Measurements from ENCODE around the gene RNF157. TPM values are rescaled to one million over a fixed set of nuclear protein-coding genes. Genes with fewer than 3 reads are reported as not detected.
A peak's percentile ranks its signal among the peaks of the same experiment; 100 is the strongest.

The RNF157 gene
- total RNA-seq, 2 experiments from 2014 or later, result 25.4 to 28.0 TPM

DNA sequence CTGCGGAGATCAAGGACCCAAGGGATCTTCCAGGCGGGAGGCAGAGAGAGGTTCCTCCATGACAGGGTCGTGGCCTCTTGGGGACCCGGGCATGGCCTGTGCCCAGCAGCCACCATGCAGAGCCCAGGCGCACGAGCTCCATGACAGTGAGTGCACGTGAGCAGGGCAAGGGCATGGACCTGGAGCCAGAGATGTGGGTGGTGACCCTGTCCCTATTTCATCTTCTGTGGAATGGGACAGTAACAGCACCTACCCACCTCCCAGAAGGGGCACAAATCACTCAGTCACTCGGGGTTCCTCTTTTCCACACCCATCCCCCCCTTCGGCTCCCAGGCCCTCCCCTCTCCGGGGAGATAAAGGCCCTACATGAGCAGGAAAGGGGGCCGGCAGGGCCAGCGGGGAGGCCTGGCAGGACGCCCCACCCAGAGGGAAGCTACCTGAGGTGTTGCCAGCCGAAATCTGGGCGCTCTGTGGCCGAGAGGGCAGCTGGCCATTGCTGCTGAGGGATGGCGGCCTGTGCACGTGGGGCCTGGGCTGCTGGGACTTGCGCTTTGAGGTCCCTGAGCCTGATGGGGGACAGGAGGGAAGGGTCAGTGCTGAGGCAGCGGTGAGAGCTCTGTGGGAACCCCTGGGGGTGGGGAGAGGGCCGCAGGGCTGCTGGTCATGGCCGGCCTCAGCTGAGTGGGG, 35.2 kb upstream of the RNF157 start:
- Mint-ChIP-seq H3K4me1 (ENCODE audit: low read depth) (peaks cover 38% of the 10 kb centered on the region), H3K4me3 (no peak overlapping the region)

DNA sequence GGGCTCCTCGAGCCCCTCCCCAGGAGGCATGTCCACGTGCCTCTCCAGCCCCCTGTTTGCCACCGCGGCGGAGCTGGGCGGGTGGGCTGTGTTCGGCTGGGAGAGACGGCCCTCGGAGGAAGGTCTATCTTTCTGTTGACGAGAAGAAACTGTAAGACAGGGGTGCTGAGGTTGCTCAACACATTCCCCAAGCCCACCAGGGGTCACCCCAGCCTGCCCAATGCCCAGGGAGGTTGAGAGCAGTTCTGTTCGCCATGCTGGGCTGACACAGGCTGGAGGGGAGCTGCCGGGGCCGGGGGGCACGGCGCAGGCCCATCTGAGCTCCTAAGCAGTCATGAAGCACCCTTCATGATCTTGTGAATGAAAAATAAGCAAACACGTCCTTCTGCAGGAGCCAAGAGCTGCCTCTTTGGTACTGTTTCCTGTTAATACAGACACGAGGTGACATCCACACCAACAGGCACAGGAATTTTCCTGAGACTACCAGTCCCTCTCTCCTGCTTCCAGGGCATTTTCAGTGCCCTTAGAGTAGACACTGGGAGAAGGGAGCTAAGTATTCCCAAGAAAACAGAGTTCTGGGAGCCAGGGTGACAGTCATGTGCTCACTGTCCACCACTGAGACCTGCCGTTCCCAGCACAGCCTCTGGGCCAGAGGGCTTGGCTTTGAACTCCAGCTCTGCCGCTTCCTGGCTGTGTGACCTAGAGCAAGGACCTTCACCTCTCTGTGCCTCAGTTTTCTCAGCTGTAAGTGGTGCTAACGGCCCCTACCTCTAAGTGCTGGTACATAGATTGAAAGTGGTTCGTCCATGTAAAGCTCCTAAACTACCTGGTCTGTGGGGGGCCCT, 34.0 kb upstream of the RNF157 start:
- ChIA-PET POLR2A (interaction anchor here (0.6 to 12.3 kb wide), 10 partner anchors 11 to 209 kb away, joined by 3 to 298 read pairs (median 4); partner anchors contain the start of genes SRP68 and UBALD2), CTCF (interaction anchor here (0.7 to 5.0 kb wide), 6 partner anchors 11 to 260 kb away, joined by 3 to 38 read pairs (median 8); no protein-coding TSS in a partner anchor)
- Mint-ChIP-seq H3K27me3 (no peaks in the 10 kb centered on the region), H3K4me1 (ENCODE audit: low read depth) (peaks cover 42% of the 10 kb centered on the region), H3K36me3 (peaks cover 22% of the 10 kb centered on the region), H3K4me3 (no peak overlapping the region), H3K9me3 (no peaks in the 10 kb centered on the region), H3K27ac (peak overlapping the region; percentile 33)
- DNase-seq, result peak; percentile 19
- intact Hi-C loops (cut with micrococcal nuclease), result loop anchor here (5.0 to 10.0 kb wide), 2 partner anchors 202 to 370 kb away; partner anchors contain the start of genes GALR2, MRPL38 and SRP68

More for the DNA sequence above, 35.2 kb upstream of the RNF157 start:
- ChIA-PET CTCF (interaction anchor here (0.6 to 5.0 kb wide), 6 partner anchors 20 to 155 kb away, joined by 3 to 38 read pairs (median 4); no protein-coding TSS in a partner anchor), POLR2A (interaction anchor here (0.7 to 12.3 kb wide), 6 partner anchors 12 to 203 kb away, joined by 3 to 298 read pairs (median 5); partner anchors contain the start of genes SRP68 and UBALD2)
- intact Hi-C loops (cut with micrococcal nuclease), result loop anchor here (10.0 kb wide), 1 partner anchor 371 kb away; the partner anchor contains the start of gene MRPL38
- Mint-ChIP-seq H3K27me3 (no peaks in the 10 kb centered on the region), H3K27ac (no peak overlapping the region), H3K9me3 (no peaks in the 10 kb centered on the region), H3K36me3 (peaks cover 14% of the 10 kb centered on the region)
- DNase-seq, result no peak

DNA sequence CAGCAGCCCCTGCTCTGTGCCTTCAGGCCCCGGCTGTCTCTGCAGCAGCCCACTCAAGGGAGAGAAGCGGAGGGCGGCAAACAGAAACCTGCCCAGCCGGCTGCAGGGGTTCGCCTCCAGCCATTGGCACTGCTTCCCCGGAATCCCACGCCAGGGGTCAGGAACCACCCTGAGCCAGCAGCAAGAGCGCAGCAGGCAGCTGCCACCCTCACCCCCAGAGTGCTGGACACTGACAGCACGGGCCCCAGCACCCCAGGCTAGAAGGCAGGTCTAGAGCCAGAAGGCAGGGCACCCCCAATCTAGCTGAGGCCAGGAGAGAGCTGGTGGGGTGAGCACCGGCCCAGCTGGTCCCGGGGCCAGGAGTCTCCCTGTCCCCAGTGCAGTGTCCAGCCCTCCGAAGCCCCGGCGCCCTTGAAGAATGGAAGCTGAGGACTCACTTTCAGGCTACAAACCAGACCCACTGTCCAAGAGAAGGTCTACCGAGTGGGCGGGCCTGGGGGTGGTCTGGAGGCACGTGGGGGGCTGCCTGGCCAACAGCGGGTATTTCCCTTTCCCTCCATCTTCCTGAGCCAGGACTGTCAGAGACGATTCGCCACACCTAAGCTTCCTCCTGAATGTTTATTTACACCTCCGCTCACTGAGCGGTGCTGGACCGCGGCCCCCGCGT, 33.3 kb upstream of the RNF157 start:
- peaks cover 46% of the 10 kb centered on the region for H3K4me1 Mint-ChIP-seq (ENCODE audit: low read depth)
- DNase-seq, result peak; percentile 17
- H3K4me3 Mint-ChIP-seq, result no peak overlapping the region
- intact Hi-C loops (cut with micrococcal nuclease), result loop anchor here (5.0 to 10.0 kb wide), 2 partner anchors 201 to 369 kb away; partner anchors contain the start of genes GALR2, MRPL38 and SRP68
- ChIA-PET POLR2A (interaction anchor here (1.0 to 12.3 kb wide), 12 partner anchors 10 to 169 kb away, joined by 3 to 298 read pairs (median 5); partner anchors contain the start of genes EXOC7, FOXJ1 and UBALD2), CTCF (interaction anchor here (0.7 to 5.0 kb wide), 5 partner anchors 10 to 153 kb away, joined by 3 to 38 read pairs (median 6); no protein-coding TSS in a partner anchor)
- H3K9me3 Mint-ChIP-seq, result no peaks in the 10 kb centered on the region
- H3K27ac Mint-ChIP-seq, result peak overlapping the region; percentile 98
- H3K36me3 Mint-ChIP-seq, result peaks cover 29% of the 10 kb centered on the region
- H3K27me3 Mint-ChIP-seq, result no peaks in the 10 kb centered on the region

DNA sequence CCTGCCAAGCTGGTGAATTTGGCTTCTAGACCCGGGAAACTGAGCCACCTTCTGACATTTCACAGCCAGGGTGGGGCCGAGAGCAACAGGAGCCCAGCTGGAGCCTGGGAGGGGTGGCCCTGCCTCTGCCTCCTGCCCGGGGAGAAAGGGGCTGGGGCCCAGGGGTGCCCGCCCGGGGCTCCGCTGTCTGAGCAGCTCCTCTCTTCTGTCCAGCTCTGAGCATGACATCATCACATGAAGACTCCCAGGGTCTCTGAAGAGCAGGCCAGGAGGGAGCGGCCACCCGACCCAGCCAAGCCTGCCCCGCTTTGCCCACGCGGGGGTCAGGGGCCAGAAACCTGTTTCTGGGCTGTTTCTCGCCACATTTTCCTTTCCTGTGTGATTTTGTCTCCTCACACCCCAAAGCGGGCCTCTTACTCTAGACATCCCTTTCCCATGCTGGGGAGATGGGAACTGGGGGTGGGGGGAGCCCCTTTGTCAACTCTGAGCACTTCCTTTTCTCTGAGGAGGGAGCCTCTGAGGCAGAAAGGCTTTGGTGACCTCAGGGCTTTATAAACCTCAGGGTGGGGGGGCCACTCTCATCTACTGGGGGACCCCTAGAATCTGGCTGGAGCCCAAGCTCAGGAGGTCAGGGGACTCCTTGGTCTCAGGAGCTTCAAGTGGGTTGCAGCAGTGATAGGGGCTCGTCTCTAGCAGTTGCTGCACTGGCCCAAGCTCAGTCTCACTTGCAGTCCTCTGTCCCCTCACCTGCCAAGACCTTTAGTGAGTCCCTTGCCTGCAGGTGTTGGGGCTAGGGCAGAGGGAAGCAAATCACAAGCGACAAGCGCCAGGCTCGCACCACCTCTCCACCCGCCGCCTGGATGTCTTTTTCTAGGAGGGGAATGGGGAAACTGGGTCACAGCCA, 32.5 kb upstream of the RNF157 start:
- DNase-seq, result peak; percentile 86
- Mint-ChIP-seq H3K4me3 (peak overlapping the region; percentile 85), H3K27me3 (no peaks in the 10 kb centered on the region), H3K4me1 (ENCODE audit: low read depth) (peaks cover 51% of the 10 kb centered on the region), H3K36me3 (peaks cover 37% of the 10 kb centered on the region), H3K9me3 (no peaks in the 10 kb centered on the region), H3K27ac (peak overlapping the region; percentile 98)
- intact Hi-C loops (cut with micrococcal nuclease), result loop anchor here (1.0 to 10.0 kb wide), 4 partner anchors 8 to 368 kb away; partner anchors contain the start of genes GALR2, MRPL38 and SRP68
- CTCF ChIA-PET, result interaction anchor here (0.6 to 5.0 kb wide), 8 partner anchors 9 to 201 kb away, joined by 3 to 38 read pairs (median 7); no protein-coding TSS in a partner anchor
- POLR2A ChIA-PET, result interaction anchor here (0.6 to 12.3 kb wide), 19 partner anchors 9 to 201 kb away, joined by 3 to 298 read pairs (median 6); partner anchors contain the start of genes EXOC7, FOXJ1, RNF157 and SRP68

DNA sequence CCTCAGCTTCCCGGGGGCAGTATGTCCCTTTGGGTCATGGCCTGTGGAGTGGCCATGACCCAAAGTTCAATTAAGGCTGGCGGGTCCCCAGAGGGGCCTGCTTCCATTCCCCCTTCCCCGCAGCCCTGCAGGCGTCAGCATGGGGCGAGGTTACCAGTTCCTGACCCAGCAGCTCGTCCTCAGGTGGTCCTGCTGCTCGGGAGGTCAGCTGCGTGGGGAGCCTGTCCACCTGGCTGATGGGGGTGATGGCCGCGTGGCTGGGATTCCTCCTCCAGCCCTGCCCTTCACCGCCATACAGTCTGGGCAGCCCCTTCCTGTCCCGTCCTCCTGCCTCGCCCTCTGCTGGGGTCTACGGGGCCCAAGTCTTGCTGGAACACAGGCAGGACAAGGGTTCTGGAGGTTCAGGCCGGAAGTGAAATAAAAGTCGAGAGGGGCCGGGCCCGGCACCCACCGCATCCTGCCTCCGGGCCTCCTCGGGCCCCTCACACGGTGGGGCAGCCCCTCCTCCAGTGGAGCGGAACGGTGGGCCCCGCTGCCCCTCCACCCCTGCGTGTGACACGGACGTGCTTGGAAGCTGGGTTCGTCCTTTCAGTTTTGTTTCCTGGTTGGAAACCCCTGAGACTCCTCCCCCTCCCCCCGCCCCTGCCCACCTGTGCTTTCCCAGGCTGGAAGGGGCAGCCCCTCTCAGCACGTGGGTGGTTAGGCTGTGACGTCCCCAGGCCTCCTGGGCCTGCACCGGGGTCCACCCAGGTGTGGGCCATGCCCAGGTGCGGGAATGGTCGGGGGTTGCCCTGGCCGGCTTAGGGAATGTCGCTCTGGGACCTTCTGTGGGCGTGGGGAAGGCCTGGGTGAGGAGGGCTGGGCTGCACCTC, 31.6 kb upstream of the RNF157 start:
- peaks cover 51% of the 10 kb centered on the region for H3K4me1 Mint-ChIP-seq (ENCODE audit: low read depth)
- ChIA-PET CTCF (interaction anchor here (0.8 to 5.0 kb wide), 8 partner anchors 8 to 151 kb away, joined by 3 to 38 read pairs (median 7); no protein-coding TSS in a partner anchor), POLR2A (interaction anchor here (0.6 to 12.3 kb wide), 21 partner anchors 8 to 200 kb away, joined by 3 to 298 read pairs (median 6); partner anchors contain the start of genes EXOC7, FOXJ1, RNF157 and SRP68)
- DNase-seq, result peak; percentile 94
- no peaks in the 10 kb centered on the region for H3K9me3 Mint-ChIP-seq
- H3K27ac Mint-ChIP-seq, result peak overlapping the region; percentile 98
- intact Hi-C loops (cut with micrococcal nuclease), result loop anchor here (1.0 to 10.0 kb wide), 4 partner anchors 8 to 367 kb away; partner anchors contain the start of genes GALR2, MRPL38 and SRP68
- H3K36me3 Mint-ChIP-seq, result peaks cover 45% of the 10 kb centered on the region
- H3K4me3 Mint-ChIP-seq, result peak overlapping the region; percentile 85
- H3K27me3 Mint-ChIP-seq, result no peaks in the 10 kb centered on the region

DNA sequence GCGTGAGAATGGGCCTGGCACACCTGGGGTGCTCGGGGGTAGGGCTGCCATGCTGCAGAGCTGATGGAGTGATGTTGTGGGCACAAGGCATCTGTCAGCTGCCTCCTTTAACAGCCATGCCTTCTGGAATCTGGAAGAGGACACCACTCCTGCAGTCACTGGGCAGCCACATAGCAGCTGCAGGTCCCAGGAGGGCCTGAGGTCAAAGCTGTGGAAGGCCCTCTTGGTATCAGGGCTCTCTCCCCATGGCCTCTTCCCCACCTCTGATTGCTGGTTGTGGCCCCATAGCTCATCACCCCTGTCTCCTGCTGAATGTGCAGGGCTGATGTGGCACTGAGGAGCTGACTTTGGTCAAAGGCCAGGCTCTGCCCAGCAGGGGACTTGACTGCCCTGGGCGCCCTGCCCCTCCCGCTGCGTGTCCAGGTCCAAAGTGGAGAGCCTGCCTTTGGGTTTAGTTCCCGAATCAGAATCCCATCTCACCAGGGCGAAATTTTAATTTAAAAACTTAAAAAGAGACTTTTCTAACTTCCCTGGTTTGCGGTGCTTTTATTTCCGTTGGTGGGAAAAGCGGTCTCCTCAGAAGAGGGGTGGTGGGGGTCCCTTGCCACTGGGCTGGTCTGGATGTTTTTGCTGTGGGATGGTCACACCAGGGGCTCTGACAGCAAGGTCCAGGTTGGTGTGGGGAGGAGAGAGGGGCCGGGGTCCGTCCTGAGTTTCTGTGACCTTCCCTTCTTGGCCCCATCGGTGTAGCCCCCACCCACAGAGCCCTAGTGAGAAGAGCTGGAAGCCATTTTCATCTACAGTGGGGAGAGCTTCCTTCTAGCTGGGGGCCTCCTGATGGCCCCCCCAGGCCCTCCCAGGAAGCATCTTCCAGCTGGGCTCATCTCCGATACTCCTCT, 30.7 kb upstream of the RNF157 start:
- POLR2A ChIA-PET, result interaction anchor here (0.7 to 12.3 kb wide), 16 partner anchors 7 to 167 kb away, joined by 3 to 298 read pairs (median 7); partner anchors contain the start of genes EXOC7, FOXJ1, RNF157 and UBALD2
- intact Hi-C loops (cut with micrococcal nuclease), result loop anchor here (5.0 to 10.0 kb wide), 2 partner anchors 199 to 366 kb away; partner anchors contain the start of genes GALR2, MRPL38 and SRP68
- peaks cover 48% of the 10 kb centered on the region for H3K4me1 Mint-ChIP-seq (ENCODE audit: low read depth)
- H3K4me3 Mint-ChIP-seq, result peak overlapping the region; percentile 85
- peaks cover 54% of the 10 kb centered on the region for H3K36me3 Mint-ChIP-seq
- H3K9me3 Mint-ChIP-seq, result no peaks in the 10 kb centered on the region
- H3K27ac Mint-ChIP-seq, result peak overlapping the region; percentile 98
- H3K27me3 Mint-ChIP-seq, result no peaks in the 10 kb centered on the region
- DNase-seq, result peak; percentile 55
- CTCF ChIA-PET, result interaction anchor here (1.0 to 2.9 kb wide), 6 partner anchors 8 to 149 kb away, joined by 3 to 26 read pairs (median 8); no protein-coding TSS in a partner anchor

DNA sequence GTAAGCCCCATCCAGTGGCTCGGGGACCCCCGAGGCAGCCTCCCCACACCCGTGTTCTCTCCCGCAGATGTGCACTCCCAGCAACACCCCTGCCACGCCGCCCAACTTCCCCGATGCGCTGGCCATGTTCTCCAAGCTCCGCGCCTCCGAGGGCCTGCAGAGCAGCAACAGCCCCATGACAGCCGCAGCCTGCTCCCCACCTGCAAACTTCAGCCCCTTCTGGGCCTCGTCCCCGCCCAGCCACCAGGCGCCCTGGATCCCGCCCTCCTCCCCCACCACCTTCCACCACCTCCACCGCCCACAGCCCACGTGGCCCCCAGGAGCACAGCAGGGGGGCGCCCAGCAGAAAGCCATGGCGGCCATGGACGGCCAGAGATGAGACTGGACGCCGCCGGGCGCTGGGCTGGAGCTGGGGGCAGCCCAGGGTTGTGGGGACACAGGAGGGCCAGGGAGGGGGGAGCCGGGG, 29.9 kb upstream of the RNF157 start:
- Mint-ChIP-seq H3K4me3 (peak overlapping the region; percentile 92), H3K9me3 (no peaks in the 10 kb centered on the region), H3K27ac (peak overlapping the region; percentile 98), H3K27me3 (no peaks in the 10 kb centered on the region), H3K4me1 (ENCODE audit: low read depth) (peaks cover 44% of the 10 kb centered on the region), H3K36me3 (peaks cover 57% of the 10 kb centered on the region)
- CTCF ChIA-PET, result interaction anchor here (1.0 to 4.2 kb wide), 6 partner anchors 9 to 198 kb away, joined by 3 to 31 read pairs (median 8); no protein-coding TSS in a partner anchor
- POLR2A ChIA-PET, result interaction anchor here (0.6 to 12.3 kb wide), 11 partner anchors 9 to 259 kb away, joined by 3 to 298 read pairs (median 10); partner anchors contain the start of genes FOXJ1 and RNF157
- intact Hi-C loops (cut with micrococcal nuclease), result loop anchor here (5.0 to 10.0 kb wide), 2 partner anchors 198 to 365 kb away; partner anchors contain the start of genes GALR2, MRPL38 and SRP68
- peak; percentile 40 for DNase-seq

Data from activated CD4-positive, alpha-beta memory T cell treated with anti-CD3 and anti-CD28 coated beads for 36 hours (primary cell).